Liver (tissue), 9 donors: Measurements from ENCODE around the gene ICAM1. TPM values are rescaled to one million over a fixed set of nuclear protein-coding genes. Genes with fewer than 3 reads are reported as not detected.

ENCODE experiments used
- DNase-seq: peaks from one replicate; pipeline ENCODE4 v3.0.0-alpha.2; 2017; ENCODE audit warnings: low spot score
- H3K27ac ChIP-seq, 2 donors: one replicate each; pipeline ENCODE4 v1.7.0; 2013; ENCODE audit warnings: inconsistent platforms in 2 of 2, low read length in 2 of 2, control low read depth in 1 of 2, low read depth in 1 of 2, mild to moderate bottlenecking in 1 of 2
- H3K27me3 ChIP-seq, 4 donors: one replicate each; pipeline versions ENCODE4 v1.6.1 to v1.7.0; 2013; ENCODE audit warnings: low read length in 3 of 4, inconsistent platforms in 1 of 4, mild to moderate bottlenecking in 1 of 4, moderate library complexity in 1 of 4; ENCODE audit not compliant: control insufficient read depth in 4 of 4, insufficient read depth in 4 of 4
- H3K36me3 ChIP-seq, 4 donors: one replicate each; pipeline versions ENCODE4 v1.6.1 to v1.7.0; 2013; ENCODE audit warnings: low read length in 3 of 4, mild to moderate bottlenecking in 3 of 4, low read depth in 1 of 4, moderate library complexity in 1 of 4; ENCODE audit not compliant: control insufficient read depth in 4 of 4, insufficient read depth in 3 of 4
- H3K4me1 ChIP-seq, 4 donors: one replicate each; pipeline versions ENCODE4 v1.6.1 to v1.7.0; 2013; ENCODE audit warnings: low read length in 3 of 4, mild to moderate bottlenecking in 3 of 4, moderate library complexity in 1 of 4; ENCODE audit not compliant: control insufficient read depth in 4 of 4, insufficient read depth in 4 of 4
- H3K4me3 ChIP-seq, 3 donors: one replicate each; pipeline versions ENCODE4 v1.6.1 to v1.7.0; 2013; ENCODE audit warnings: low read length in 3 of 3, control low read depth in 1 of 3, low read depth in 1 of 3, mild to moderate bottlenecking in 1 of 3
- H3K9ac ChIP-seq, 2 donors: one replicate each; pipeline ENCODE4 v1.7.0; 2013; ENCODE audit warnings: low read length in 2 of 2, mild to moderate bottlenecking in 2 of 2, moderate library complexity in 2 of 2, control low read depth in 1 of 2, low read depth in 1 of 2
- H3K9me3 ChIP-seq, 4 donors: one replicate each; pipeline versions ENCODE4 v1.6.1 to v1.7.0; 2013; ENCODE audit warnings: low read length in 3 of 4; ENCODE audit not compliant: control insufficient read depth in 4 of 4
- EGR1 ChIP-seq, 2 donors: IDR thresholded peaks; 2 replicates each; pipeline ENCODE4 v1.6.1; 2016 to 2018; ENCODE audit warnings: antibody characterized with exemption in 2 of 2, low read depth in 2 of 2
- FOXA1 ChIP-seq: IDR thresholded peaks from 2 replicates; pipeline ENCODE4 v1.6.1; 2016; ENCODE audit warnings: antibody characterized with exemption
- FOXA2 ChIP-seq: IDR thresholded peaks from 2 replicates; pipeline ENCODE4 v1.6.1; 2016; ENCODE audit warnings: antibody characterized with exemption
- GABPA ChIP-seq, 2 donors: IDR thresholded peaks in 1 of 2; conservative IDR thresholded peaks in 1 of 2; 2 replicates each; pipeline ENCODE4 v1.6.1; 2016; ENCODE audit warnings: antibody characterized with exemption in 2 of 2, mild to moderate bottlenecking in 1 of 2, moderate library complexity in 1 of 2
- HNF4A ChIP-seq, 2 donors: conservative IDR thresholded peaks; 2 replicates each; pipeline ENCODE4 v1.6.1; 2016; ENCODE audit warnings: antibody characterized with exemption in 2 of 2, mild to moderate bottlenecking in 2 of 2
- HNF4G ChIP-seq: IDR thresholded peaks from 2 replicates; pipeline ENCODE4 v1.6.1; 2016; ENCODE audit warnings: antibody characterized with exemption
- JUND ChIP-seq, 2 donors: IDR thresholded peaks; 2 replicates each; pipeline ENCODE4 v1.6.1; 2016; ENCODE audit warnings: antibody characterized with exemption in 2 of 2
- NR2F2 ChIP-seq: IDR thresholded peaks from 2 replicates; pipeline ENCODE4 v1.6.1; 2016; ENCODE audit warnings: antibody characterized with exemption
- RAD21 ChIP-seq, 2 donors: IDR thresholded peaks; 2 replicates each; pipeline ENCODE4 v1.6.1; 2016; ENCODE audit warnings: antibody characterized with exemption in 2 of 2, mild to moderate bottlenecking in 2 of 2
- RXRA ChIP-seq, 2 donors: IDR thresholded peaks; 2 replicates each; pipeline ENCODE4 v1.6.1; 2017 to 2018; ENCODE audit warnings: antibody characterized with exemption in 2 of 2, mild to moderate bottlenecking in 1 of 2
- TAF1 ChIP-seq: conservative IDR thresholded peaks from 2 replicates; pipeline ENCODE4 v1.6.1; 2016; ENCODE audit warnings: antibody characterized with exemption, mild to moderate bottlenecking
- YY1 ChIP-seq: IDR thresholded peaks from 2 replicates; pipeline ENCODE4 v1.6.1; 2016; ENCODE audit warnings: antibody characterized with exemption, mild to moderate bottlenecking
- WGBS: extraction: QIAGEN DNeasy Blood & Tissue Kit; methylation state at CpG from one replicate; pipeline ENCODE4 v1.1.7; 2013; 5-methylcytosine and 5-hydroxymethylcytosine counted together
- polyA plus RNA-seq, 2 donors: library from polyadenylated mRNA; stranded (reverse) in 1 of 2; unstranded in 1 of 2; fragments of 200-250 nt in 1 of 2; fragments of >200 nt in 1 of 2; fragmentation: Nextera tagmentation in 1 of 2; extraction: Ambion mirVana in 1 of 2; gene quantifications; one replicate each; pipeline versions ENCODE4 v1.2.1 to v1.2.3, GENCODE V29; 2013 to 2015
- total RNA-seq, 2 donors: library from RNA; depleted of rRNA; stranded (reverse); fragments of >200 nt; gene quantifications; one replicate each; pipeline ENCODE4 v1.2.3, GENCODE V29; 2014
- TF ChIP-seq, protein P1 (sequence below): IDR thresholded peaks from 2 replicates; pipeline ENCODE4 v1.6.1; 2016; ENCODE audit warnings: antibody characterized with exemption
- TF ChIP-seq, protein P2 (sequence below): IDR thresholded peaks from 2 replicates; pipeline ENCODE4 v1.6.1; 2016; ENCODE audit warnings: antibody characterized with exemption
- TF ChIP-seq, protein P3 (sequence below): fragments of 150-350 bp; IDR thresholded peaks from 2 replicates; pipeline ENCODE4 v1.5.1; 2017; ENCODE audit warnings: improper control_type of control experiment, low read depth, low read length; ENCODE audit not compliant: missing input control
- TF ChIP-seq, protein P4 (sequence below): IDR thresholded peaks from 2 replicates; pipeline ENCODE4 v1.6.1; 2016; ENCODE audit warnings: antibody characterized with exemption
- TF ChIP-seq, protein P5 (sequence below): IDR thresholded peaks from 2 replicates; pipeline ENCODE4 v1.6.1; 2016; ENCODE audit warnings: antibody characterized with exemption, mild to moderate bottlenecking
- donor health status: healthy.
- donor health status: healthy.
- donor health status: healthy.
- donor health status: healthy.
- donor health status: healthy.

ICAM1 gene
- total and polyA plus RNA-seq, 4 donors: 7.8 to 26.3 (median 19.8) TPM

DNA sequence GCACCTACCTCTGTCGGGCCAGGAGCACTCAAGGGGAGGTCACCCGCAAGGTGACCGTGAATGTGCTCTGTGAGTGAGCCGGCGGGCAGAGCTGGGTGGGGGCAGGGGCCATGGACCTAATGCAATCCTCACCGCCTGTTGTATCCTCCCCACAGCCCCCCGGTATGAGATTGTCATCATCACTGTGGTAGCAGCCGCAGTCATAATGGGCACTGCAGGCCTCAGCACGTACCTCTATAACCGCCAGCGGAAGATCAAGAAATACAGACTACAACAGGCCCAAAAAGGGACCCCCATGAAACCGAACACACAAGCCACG lies 14.0 kb downstream of the ICAM1 start:
- TF ChIP-seq JUND (IDR thresholded peaks at IDR 0.05): no peak
- no peak for TF ChIP-seq GABPA (IDR thresholded peaks at IDR 0.05 in 1 of 2, conservative IDR thresholded peaks at IDR 0.05 in 1 of 2)
- TF ChIP-seq FOXA2: no peak
- TF ChIP-seq TAF1: no peak
- no peak for TF ChIP-seq EGR1 (IDR thresholded peaks at IDR 0.05; ENCODE audit: low read depth in 2 of 2)
- TF ChIP-seq, protein P1, sequence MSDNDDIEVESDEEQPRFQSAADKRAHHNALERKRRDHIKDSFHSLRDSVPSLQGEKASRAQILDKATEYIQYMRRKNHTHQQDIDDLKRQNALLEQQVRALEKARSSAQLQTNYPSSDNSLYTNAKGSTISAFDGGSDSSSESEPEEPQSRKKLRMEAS: no peak
- TF ChIP-seq HNF4A (conservative IDR thresholded peaks at IDR 0.05): no peak
- TF ChIP-seq RAD21 (IDR thresholded peaks at IDR 0.05): no peak
- no peak for TF ChIP-seq RXRA (IDR thresholded peaks at IDR 0.05)
- TF ChIP-seq, protein P2, sequence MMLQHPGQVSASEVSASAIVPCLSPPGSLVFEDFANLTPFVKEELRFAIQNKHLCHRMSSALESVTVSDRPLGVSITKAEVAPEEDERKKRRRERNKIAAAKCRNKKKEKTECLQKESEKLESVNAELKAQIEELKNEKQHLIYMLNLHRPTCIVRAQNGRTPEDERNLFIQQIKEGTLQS: no peak
- TF ChIP-seq, protein P3, sequence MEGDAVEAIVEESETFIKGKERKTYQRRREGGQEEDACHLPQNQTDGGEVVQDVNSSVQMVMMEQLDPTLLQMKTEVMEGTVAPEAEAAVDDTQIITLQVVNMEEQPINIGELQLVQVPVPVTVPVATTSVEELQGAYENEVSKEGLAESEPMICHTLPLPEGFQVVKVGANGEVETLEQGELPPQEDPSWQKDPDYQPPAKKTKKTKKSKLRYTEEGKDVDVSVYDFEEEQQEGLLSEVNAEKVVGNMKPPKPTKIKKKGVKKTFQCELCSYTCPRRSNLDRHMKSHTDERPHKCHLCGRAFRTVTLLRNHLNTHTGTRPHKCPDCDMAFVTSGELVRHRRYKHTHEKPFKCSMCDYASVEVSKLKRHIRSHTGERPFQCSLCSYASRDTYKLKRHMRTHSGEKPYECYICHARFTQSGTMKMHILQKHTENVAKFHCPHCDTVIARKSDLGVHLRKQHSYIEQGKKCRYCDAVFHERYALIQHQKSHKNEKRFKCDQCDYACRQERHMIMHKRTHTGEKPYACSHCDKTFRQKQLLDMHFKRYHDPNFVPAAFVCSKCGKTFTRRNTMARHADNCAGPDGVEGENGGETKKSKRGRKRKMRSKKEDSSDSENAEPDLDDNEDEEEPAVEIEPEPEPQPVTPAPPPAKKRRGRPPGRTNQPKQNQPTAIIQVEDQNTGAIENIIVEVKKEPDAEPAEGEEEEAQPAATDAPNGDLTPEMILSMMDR: no peak
- TF ChIP-seq, protein P4, sequence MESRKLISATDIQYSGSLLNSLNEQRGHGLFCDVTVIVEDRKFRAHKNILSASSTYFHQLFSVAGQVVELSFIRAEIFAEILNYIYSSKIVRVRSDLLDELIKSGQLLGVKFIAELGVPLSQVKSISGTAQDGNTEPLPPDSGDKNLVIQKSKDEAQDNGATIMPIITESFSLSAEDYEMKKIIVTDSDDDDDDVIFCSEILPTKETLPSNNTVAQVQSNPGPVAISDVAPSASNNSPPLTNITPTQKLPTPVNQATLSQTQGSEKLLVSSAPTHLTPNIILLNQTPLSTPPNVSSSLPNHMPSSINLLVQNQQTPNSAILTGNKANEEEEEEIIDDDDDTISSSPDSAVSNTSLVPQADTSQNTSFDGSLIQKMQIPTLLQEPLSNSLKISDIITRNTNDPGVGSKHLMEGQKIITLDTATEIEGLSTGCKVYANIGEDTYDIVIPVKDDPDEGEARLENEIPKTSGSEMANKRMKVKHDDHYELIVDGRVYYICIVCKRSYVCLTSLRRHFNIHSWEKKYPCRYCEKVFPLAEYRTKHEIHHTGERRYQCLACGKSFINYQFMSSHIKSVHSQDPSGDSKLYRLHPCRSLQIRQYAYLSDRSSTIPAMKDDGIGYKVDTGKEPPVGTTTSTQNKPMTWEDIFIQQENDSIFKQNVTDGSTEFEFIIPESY: no peak
- no peak for TF ChIP-seq NR2F2
- TF ChIP-seq FOXA1: no peak
- Histone ChIP-seq H3K4me3 (no peak overlapping the region), H3K9me3 (no peaks in the 10 kb centered on the region), H3K4me1 (peaks cover 7 to 30% (median 21%) of the 10 kb centered on the region in 4 donors), H3K36me3 (peaks cover 14 to 47% (median 29%) of the 10 kb centered on the region in 4 donors), H3K27ac (no peak overlapping the region), H3K9ac (no peak overlapping the region), H3K27me3 (peaks cover 0 to 2% (median 0%) of the 10 kb centered on the region in 4 donors)
- no peak for DNase-seq
- 97% methylated on average over 13 of the region's 13 CpGs for WGBS

DNA sequence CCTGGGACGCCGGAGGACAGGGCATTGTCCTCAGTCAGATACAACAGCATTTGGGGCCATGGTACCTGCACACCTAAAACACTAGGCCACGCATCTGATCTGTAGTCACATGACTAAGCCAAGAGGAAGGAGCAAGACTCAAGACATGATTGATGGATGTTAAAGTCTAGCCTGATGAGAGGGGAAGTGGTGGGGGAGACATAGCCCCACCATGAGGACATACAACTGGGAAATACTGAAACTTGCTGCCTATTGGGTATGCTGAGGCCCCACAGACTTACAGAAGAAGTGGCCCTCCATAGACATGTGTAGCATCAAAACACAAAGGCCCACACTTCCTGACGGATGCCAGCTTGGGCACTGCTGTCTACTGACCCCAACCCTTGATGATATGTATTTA lies 14.5 kb downstream of the ICAM1 start:
- H3K9ac ChIP-seq: no peak overlapping the region
- peaks cover 7 to 33% (median 21%) of the 10 kb centered on the region in 4 donors for H3K4me1 ChIP-seq
- TF ChIP-seq, protein P3: no peak
- TF ChIP-seq YY1: no peak
- TF ChIP-seq, protein P2: no peak
- TF ChIP-seq FOXA2: no peak
- no peak for TF ChIP-seq HNF4G
- TF ChIP-seq NR2F2: no peak
- no peak for TF ChIP-seq GABPA (IDR thresholded peaks at IDR 0.05 in 1 of 2, conservative IDR thresholded peaks at IDR 0.05 in 1 of 2)
- no peak for TF ChIP-seq TAF1
- TF ChIP-seq, protein P4: no peak
- TF ChIP-seq, protein P1: no peak
- no peak for TF ChIP-seq EGR1 (IDR thresholded peaks at IDR 0.05; ENCODE audit: low read depth in 2 of 2)
- TF ChIP-seq, protein P5, sequence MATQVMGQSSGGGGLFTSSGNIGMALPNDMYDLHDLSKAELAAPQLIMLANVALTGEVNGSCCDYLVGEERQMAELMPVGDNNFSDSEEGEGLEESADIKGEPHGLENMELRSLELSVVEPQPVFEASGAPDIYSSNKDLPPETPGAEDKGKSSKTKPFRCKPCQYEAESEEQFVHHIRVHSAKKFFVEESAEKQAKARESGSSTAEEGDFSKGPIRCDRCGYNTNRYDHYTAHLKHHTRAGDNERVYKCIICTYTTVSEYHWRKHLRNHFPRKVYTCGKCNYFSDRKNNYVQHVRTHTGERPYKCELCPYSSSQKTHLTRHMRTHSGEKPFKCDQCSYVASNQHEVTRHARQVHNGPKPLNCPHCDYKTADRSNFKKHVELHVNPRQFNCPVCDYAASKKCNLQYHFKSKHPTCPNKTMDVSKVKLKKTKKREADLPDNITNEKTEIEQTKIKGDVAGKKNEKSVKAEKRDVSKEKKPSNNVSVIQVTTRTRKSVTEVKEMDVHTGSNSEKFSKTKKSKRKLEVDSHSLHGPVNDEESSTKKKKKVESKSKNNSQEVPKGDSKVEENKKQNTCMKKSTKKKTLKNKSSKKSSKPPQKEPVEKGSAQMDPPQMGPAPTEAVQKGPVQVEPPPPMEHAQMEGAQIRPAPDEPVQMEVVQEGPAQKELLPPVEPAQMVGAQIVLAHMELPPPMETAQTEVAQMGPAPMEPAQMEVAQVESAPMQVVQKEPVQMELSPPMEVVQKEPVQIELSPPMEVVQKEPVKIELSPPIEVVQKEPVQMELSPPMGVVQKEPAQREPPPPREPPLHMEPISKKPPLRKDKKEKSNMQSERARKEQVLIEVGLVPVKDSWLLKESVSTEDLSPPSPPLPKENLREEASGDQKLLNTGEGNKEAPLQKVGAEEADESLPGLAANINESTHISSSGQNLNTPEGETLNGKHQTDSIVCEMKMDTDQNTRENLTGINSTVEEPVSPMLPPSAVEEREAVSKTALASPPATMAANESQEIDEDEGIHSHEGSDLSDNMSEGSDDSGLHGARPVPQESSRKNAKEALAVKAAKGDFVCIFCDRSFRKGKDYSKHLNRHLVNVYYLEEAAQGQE: no peak
- TF ChIP-seq JUND (IDR thresholded peaks at IDR 0.05): no peak
- peaks cover 14 to 45% (median 28%) of the 10 kb centered on the region in 4 donors for H3K36me3 ChIP-seq
- no peak overlapping the region for H3K4me3 ChIP-seq
- WGBS: 93% methylated on average over 4 of the region's 4 CpGs
- DNase-seq: no peak
- no peaks in the 10 kb centered on the region for H3K9me3 ChIP-seq
- H3K27me3 ChIP-seq: peaks cover 0 to 2% (median 0%) of the 10 kb centered on the region in 4 donors
- no peak overlapping the region for H3K27ac ChIP-seq
